ENCODE measurements around the gene OLFML2B.

Gene OLFML2B

GRCh38 chr1:162003830-162004215 is 19.8 kb downstream of the OLFML2B start:
- peak; percentile 29 for DNase-seq

DNA sequence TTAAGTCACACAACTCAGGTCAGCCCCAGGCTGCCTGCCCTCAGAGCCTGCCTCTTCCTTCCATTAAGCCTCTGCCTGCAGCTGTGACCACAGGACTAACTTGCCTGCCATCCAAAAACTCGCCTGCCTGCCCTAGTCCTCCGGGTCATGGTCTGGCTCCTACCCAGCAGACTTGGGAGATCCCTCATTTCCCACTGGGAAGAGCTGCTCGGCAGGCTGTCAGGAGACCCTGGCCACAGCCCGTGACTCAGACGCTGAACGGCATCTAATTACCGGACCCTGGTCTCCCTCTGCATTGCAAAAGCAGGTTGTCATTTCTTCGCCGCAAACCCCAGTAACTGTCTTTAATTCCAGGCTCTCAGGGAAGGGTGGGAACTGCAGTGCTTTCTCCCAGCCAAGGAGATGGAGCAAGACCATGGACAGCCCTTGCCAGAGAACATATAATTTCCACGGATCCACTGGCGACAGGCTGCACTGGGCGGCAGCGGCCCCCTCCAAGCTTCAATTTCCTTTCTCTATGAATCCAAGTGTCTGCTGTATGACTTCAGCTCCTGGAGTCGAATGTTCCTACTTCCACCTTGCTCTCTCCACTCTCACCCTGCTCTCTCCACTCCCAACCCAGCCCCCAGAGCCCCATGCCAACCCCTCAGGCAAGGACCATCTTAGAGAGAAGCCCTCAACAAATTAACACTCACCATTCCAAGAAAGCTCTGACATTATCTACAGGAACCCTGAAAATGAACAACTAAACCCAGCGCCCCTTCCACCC is 20.4 kb downstream of the OLFML2B start:
- no peak for DNase-seq

GRCh38 chr1:162000053-162000420 is 23.6 kb downstream of the OLFML2B start:
- no peak for DNase-seq

- DNase-seq, result no peak
Measured at GRCh38 chr1:161999301-162000052, 24.2 kb downstream of the OLFML2B start.

GRCh38 chr1:161998811-161999210 is 24.9 kb downstream of the OLFML2B start:
- no peak for DNase-seq

GRCh38 chr1:161997152-161997551 is 26.5 kb downstream of the OLFML2B start:
- DNase-seq, result no peak

- DNase-seq, result peak; percentile 76
Measured at GRCh38 chr1:161994175-161994668, 29.4 kb downstream of the OLFML2B start.

- DNase-seq, result no peak
Measured at GRCh38 chr1:161993576-161993975, 30.1 kb downstream of the OLFML2B start.

DNA sequence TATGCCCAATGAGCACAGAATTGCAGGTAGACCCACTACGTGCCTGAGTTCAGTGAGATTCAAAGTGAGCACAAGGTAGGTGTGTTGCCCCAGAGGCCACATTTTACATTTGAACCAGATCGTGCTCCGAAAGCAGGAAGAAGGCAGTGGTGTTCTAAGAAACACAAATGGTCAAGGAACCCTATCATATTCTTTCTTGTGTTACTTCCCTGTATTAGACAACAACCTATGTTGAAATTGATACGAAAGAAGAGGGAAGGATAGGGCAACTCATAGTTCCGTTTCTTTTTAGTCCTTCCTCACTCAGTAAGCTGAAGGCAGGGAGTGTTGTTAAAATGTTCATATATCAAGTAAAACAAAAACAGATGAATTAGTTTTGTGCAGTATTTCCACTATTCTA is 33.9 kb downstream of the OLFML2B start:
- DNase-seq, result no peak

DNA sequence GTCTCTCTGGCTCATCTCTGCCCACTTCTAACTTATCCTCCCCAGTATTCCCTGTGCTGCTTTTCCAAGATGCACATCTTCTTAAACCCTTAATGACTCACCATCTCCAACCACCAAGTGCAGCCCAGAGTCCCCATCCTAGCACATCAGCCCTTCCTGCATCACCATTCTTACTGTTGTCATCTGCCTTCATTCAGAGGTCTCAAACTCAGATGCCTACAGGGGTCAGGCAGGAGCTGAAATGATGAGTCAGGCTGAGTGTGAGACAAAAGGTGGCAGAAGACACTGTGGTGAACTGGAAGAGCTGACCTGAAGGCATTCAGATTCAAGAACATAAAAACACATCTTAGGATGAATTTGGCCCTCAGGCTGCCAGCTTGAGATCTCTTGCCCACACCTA is 34.6 kb downstream of the OLFML2B start:
- DNase-seq, result no peak

DNA sequence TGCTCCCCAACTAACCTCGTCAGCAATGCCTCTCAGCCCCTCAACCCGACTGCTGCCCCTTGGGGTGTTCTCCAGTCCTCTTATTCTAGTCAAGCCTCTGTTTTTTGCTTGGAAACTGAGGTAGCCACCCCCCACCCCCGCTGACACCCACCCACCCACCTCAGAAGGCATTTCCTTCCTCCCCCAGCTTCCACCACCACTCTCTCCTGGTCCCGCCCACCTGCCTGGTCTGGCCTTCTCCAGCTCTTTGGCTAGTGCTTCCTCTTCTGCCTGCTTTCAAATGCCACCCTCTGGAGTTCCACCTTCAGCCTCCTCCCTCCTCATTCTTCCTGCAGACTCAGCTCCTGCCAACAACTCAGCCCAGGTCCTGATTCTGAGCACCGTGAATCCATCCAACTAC is 35.3 kb downstream of the OLFML2B start:
- no peak for DNase-seq

- DNase-seq, result no peak
Measured at GRCh38 chr1:161987872-161988271, 35.8 kb downstream of the OLFML2B start.

DNA sequence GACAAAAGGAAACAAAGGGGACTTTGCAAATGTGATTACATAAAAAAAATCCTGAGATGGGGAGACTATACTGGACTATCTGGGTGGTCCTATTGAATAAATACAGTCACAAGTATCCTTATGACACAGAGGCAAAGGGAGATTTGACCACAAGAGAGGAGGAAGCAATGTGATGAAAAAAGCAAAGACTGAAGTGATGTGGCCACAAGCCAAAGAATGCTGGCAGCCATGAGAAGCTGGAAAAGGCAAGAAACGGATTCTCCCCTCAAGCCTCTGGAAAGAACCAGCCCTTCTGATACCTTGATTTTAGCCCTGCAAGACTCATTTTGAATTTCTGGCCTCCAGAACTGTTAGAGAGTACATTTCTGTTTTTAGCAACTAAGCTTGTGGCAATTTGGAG is 36.4 kb downstream of the OLFML2B start:
- DNase-seq, result no peak

DNA sequence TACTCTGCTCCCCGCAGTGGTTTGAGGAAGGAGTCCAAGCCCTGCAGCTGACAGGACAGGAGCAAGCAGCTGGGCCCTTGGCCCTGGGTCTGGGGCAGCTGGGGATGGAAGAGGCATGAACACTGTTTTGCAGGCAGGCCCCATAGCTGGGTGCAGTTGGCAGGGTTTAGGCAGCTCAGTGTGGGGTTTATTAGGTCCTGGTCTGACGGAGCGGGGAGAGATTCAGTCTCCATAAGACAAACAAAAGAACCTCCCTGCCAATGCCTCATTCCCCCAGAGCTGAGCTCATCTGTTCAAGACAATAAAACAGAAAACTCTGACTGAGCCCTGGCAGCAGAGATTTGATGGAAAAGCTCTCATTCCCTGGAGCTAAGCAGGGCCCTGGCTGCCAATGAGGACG is 37.3 kb downstream of the OLFML2B start:
- peak; percentile 33 for DNase-seq

- DNase-seq, result no peak
Measured at GRCh38 chr1:161985301-161985822, 38.3 kb downstream of the OLFML2B start.

GRCh38 chr1:161983725-161984124 is 39.9 kb downstream of the OLFML2B start:
- no peak for DNase-seq

DNA sequence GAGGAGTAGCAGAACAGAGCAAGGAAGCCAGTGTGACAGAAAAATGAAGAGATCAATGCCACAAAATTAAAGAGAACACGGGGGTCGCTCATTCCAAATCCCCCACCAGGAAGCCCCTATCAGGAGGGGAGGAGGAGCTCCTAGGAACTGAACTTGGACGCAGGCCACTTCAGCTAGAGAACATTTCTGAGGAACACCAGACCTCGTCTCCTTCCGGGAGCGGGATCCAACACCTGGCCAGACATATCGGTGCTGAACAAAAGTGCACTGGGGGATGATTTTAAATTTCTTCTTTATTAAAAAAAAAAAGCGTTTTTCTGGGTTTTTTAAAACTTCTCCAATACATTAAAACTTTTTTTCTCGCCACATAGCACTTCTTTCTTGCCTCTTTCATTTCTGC is 40.8 kb downstream of the OLFML2B start:
- no peak for DNase-seq

DNA sequence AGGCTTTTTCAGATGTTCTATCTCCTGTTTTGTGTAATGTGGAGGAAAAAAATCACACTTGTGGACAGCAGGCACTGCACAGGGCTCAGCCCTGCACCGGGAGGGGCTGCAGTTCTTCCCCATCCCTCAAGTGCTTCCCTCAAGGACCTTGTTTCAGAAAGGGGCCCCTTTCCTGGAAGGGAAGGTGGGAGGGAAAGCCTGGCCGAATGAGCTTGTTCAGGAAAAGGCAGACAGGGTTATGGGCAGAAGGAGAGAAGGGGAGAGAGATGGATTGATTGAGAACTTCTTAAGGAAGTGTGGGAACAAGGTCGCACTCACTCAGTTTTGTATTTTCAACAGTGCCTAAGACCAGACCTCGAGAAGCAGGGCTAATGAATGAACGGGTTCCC is 41.2 kb downstream of the OLFML2B start:
- DNase-seq, result no peak

GRCh38 chr1:161981735-161982506 is 41.7 kb downstream of the OLFML2B start:
- DNase-seq, result no peak

DNA sequence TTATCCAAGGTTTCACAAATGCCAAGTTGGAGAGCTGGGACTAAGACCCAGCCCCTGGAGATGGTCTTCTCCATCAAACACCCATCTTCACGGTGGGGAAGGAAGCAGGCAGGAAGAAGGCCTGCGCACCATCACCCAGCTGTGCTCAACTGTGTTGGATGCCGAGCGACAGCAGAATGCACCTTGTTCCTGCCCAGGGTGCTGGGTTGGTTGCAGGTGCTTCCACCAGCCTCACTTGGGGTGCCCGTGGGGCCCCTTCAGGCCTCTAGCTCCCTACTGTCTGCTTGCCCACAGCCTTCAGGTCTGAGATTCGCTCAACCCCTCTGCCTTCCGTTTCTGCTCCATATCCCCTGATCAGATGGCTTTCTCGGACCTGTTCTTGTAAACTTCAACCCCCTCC is 42.5 kb downstream of the OLFML2B start:
- DNase-seq, result no peak

- no peak for DNase-seq
Measured at GRCh38 chr1:161978011-161978790, 45.5 kb downstream of the OLFML2B start.
